HG02642 (cell line): ENCODE data around the gene MBP.
"Not testable (repeated sequence)": the region's sequence is repeated elsewhere in the genome, so short reads cannot be mapped to it uniquely, and the experiment has no call there.

Source experiments
- ATAC-seq: cut with Tn5 transposase; IDR thresholded peaks from one replicate; pipeline ENCODE4 v1.9.1; 2021; ENCODE audit warnings: mild to moderate bottlenecking; ENCODE audit not compliant: unreplicated experiment, poor library complexity

The MBP gene

GRCh38 chr18:77035380-77036187 lies 97.0 kb downstream of the MBP start:
- ATAC-seq, result no peak

- no peak for ATAC-seq
Measured at GRCh38 chr18:77033575-77033974, 99.0 kb downstream of the MBP start.

- no peak for ATAC-seq
Measured at GRCh38 chr18:77032181-77032701, 100.3 kb downstream of the MBP start.

- no peak for ATAC-seq
Measured at GRCh38 chr18:77031662-77032061, 100.9 kb downstream of the MBP start.

GRCh38 chr18:77030201-77030600 lies 102.4 kb downstream of the MBP start:
- no peak for ATAC-seq

GRCh38 chr18:77025831-77026363 lies 106.7 kb downstream of the MBP start:
- no peak for ATAC-seq

- ATAC-seq, result no peak
Measured at GRCh38 chr18:77025123-77025522, 107.5 kb downstream of the MBP start.

- ATAC-seq, result no peak
Measured at GRCh38 chr18:77024476-77024875, 108.1 kb downstream of the MBP start.

GRCh38 chr18:77023102-77023782 lies 109.3 kb downstream of the MBP start:
- ATAC-seq, result no peak

GRCh38 chr18:77022556-77022955 lies 110.0 kb downstream of the MBP start:
- ATAC-seq, result no peak

GRCh38 chr18:77022116-77022515 lies 110.5 kb downstream of the MBP start:
- no peak for ATAC-seq

- ATAC-seq, result not testable (repeated sequence)
Measured at GRCh38 chr18:77021478-77021877, 111.1 kb downstream of the MBP start.

- no peak for ATAC-seq
Measured at GRCh38 chr18:77021075-77021474, 111.5 kb downstream of the MBP start.

- no peak for ATAC-seq
Measured at GRCh38 chr18:77020561-77020960, 112.0 kb downstream of the MBP start.

GRCh38 chr18:77019641-77020040 lies 112.9 kb downstream of the MBP start:
- no peak for ATAC-seq

- ATAC-seq, result not testable (repeated sequence)
Measured at GRCh38 chr18:77018650-77019049, 113.9 kb downstream of the MBP start.

GRCh38 chr18:77017355-77017754 lies 115.2 kb downstream of the MBP start:
- ATAC-seq, result no peak

GRCh38 chr18:77016936-77017335 lies 115.6 kb downstream of the MBP start:
- no peak for ATAC-seq

GRCh38 chr18:77015771-77016710 lies 116.5 kb downstream of the MBP start:
- no peak for ATAC-seq

GRCh38 chr18:77015169-77015568 lies 117.4 kb downstream of the MBP start:
- ATAC-seq, result no peak
